ENCODE data around the gene MMP2. TPM values are rescaled to one million over a fixed set of nuclear protein-coding genes. Genes with fewer than 3 reads are reported as not detected.
A peak's percentile ranks its signal among the peaks of the same experiment; 100 is the strongest.

The MMP2 gene
- total RNA-seq, 2 experiments from 2014 or later, result not detected

DNA sequence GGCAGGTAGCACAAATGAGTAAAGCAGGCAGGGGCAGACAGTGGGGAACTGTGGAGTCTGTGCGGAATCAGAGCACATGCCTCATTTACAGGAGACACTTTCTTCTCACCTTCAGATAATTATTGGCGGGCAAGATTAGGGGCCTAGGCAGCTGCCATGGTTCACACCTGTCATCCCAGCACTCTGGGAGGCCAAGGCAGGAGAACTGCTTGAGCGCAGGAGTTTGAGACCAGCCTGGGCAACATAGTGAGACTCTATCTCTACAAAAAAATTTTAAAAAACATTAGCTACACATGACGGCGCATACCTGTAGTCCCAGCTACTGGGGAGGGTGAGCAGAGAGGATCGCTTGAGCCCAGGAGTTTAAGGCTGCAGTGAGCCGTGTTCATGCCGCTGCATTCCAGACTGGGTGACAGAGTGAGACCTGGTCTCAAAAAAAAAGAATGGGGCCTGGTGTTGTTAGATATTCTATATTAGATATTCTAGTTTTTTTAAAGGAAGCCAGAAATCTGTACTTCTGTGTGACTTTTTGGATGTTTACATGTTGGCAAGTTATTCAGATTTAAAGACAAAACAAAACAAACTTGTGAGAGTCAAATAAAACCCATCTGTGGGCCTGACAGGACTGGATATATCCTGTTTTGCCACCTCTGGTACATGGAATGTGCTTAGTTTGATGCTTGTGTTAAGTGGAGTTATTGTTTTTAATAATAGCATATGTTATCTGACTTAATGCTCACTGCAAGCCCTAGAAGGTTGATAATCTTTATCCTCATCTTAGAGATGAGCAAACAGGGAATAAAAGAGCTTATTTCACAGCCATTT, 24.9 kb downstream of the MMP2 start:
- H3K36me3 Mint-ChIP-seq, result no peaks in the 10 kb centered on the region
- ATAC-seq (no peak), DNase-seq (no peak)
- no peak overlapping the region for H3K27ac Mint-ChIP-seq
- CTCF ChIA-PET, result no interaction called here
- peaks cover 11% of the 10 kb centered on the region for H3K4me1 Mint-ChIP-seq
- H3K4me3 Mint-ChIP-seq, result no peak overlapping the region
- no peaks in the 10 kb centered on the region for H3K9me3 Mint-ChIP-seq (ENCODE audit: low read depth)
- H3K27me3 Mint-ChIP-seq, result peaks cover 19% of the 10 kb centered on the region

- no peak for DNase-seq
- no peak overlapping the region for H3K4me3 Mint-ChIP-seq
- peaks cover 8% of the 10 kb centered on the region for H3K4me1 Mint-ChIP-seq
- H3K9me3 Mint-ChIP-seq (ENCODE audit: low read depth), result no peaks in the 10 kb centered on the region
- no peak for ATAC-seq
- peaks cover 32% of the 10 kb centered on the region for H3K27me3 Mint-ChIP-seq
- H3K36me3 Mint-ChIP-seq, result no peaks in the 10 kb centered on the region
- CTCF ChIA-PET, result no interaction called here
- no peak overlapping the region for H3K27ac Mint-ChIP-seq
Observed at GRCh38 chr16:55505333-55506015, 26.5 kb downstream of the MMP2 start.

GRCh38 chr16:55506083-55506482, 27.1 kb downstream of the MMP2 start:
- no peak for DNase-seq
- Mint-ChIP-seq H3K27ac (no peak overlapping the region), H3K27me3 (peaks cover 33% of the 10 kb centered on the region), H3K36me3 (no peaks in the 10 kb centered on the region), H3K4me1 (peaks cover 8% of the 10 kb centered on the region), H3K4me3 (no peak overlapping the region), H3K9me3 (ENCODE audit: low read depth) (no peaks in the 10 kb centered on the region)
- CTCF ChIA-PET, result no interaction called here
- no peak for ATAC-seq

DNA sequence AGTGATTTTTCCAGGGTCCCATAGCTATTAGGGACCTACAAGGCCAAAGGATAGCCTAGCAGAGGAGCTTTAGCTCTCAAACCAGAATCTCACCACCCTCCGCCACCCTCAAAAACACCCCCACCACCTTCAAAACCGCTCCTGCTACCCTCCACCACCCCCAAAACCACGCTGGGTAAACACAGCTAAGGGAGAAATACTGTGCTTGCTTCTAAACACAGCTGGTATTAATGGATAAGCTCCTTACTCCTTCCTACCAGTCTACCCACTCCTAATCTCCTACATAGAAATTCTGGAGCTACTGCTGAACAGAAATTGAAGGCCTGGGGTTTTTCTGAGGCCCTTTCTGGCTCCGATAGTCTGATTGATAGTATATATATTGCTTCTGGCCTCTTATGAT, 27.7 kb downstream of the MMP2 start:
- CTCF ChIA-PET, result no interaction called here
- no peaks in the 10 kb centered on the region for H3K36me3 Mint-ChIP-seq
- no peak for ATAC-seq
- DNase-seq, result no peak
- no peak overlapping the region for H3K27ac Mint-ChIP-seq
- H3K9me3 Mint-ChIP-seq (ENCODE audit: low read depth), result no peaks in the 10 kb centered on the region
- peaks cover 8% of the 10 kb centered on the region for H3K4me1 Mint-ChIP-seq
- H3K4me3 Mint-ChIP-seq, result no peak overlapping the region
- H3K27me3 Mint-ChIP-seq, result peaks cover 31% of the 10 kb centered on the region

DNA sequence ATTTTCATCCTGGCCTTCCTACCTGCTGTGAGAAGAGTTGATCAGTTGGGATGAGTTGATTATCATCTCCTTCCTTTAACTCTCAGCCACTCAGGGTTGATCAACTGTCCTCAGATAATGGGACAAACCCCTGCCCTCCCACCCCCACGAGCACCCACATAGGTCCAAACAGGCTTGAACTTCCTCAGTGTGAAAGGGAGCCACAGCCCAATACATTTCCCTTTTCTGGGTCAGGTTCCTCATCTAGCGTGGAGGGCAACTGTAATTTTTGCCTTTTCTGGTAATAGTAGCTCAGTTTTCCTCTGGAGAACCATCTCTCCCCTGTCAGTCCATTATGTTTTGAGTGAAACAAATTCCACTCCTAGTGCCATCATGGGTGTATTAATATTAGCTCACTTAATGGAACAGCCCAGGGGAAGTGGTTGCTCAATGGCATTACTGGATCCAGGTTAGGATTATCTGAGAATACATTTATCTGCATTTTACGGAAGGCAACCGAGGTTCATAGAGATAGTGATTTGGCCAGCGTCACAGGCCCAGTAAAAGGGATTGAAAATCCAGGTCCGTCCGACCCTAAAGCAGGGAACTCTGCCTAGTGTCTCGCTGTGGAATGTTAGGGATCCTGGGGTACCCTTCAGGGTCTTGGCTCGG, 29.4 kb downstream of the MMP2 start:
- Mint-ChIP-seq H3K9me3 (ENCODE audit: low read depth) (peaks cover 4% of the 10 kb centered on the region), H3K27ac (no peak overlapping the region), H3K4me1 (peaks cover 8% of the 10 kb centered on the region), H3K36me3 (no peaks in the 10 kb centered on the region), H3K27me3 (peaks cover 39% of the 10 kb centered on the region), H3K4me3 (peak overlapping the region; percentile 16)
- DNase-seq (no peak), ATAC-seq (no peak)
- CTCF ChIA-PET, result interaction anchor here (1.0 kb wide), 1 partner anchor 43 kb away, joined by 3 read pairs; no protein-coding TSS in a partner anchor

- Mint-ChIP-seq H3K27ac (no peak within 1 kb of the TSS), H3K4me1 (peaks cover 8% of the 10 kb centered on the region), H3K36me3 (no peaks in the 10 kb centered on the region), H3K4me3 (peak within 1 kb of the TSS; percentile 26), H3K9me3 (ENCODE audit: low read depth) (peaks cover 4% of the 10 kb centered on the region), H3K27me3 (peaks cover 39% of the 10 kb centered on the region)
- peak; percentile 59 for DNase-seq
- CTCF ChIA-PET, result interaction anchor here (1.0 kb wide), 1 partner anchor 44 kb away, joined by 3 read pairs; no protein-coding TSS in a partner anchor
- ATAC-seq, result peak; percentile 60
Observed at GRCh38 chr16:55508941-55509931, 30.2 kb downstream of the MMP2 start, which contains the start of gene LPCAT2. LPCAT2 (plus strand) TSS chr16:55509072; CDS start chr16:55509182, 110 bp downstream.

GRCh38 chr16:55510185-55510805, 31.3 kb downstream of the MMP2 start:
- CTCF ChIA-PET, result no interaction called here
- Mint-ChIP-seq H3K36me3 (no peaks in the 10 kb centered on the region), H3K4me3 (no peak overlapping the region), H3K27me3 (peaks cover 39% of the 10 kb centered on the region), H3K27ac (no peak overlapping the region), H3K4me1 (peaks cover 8% of the 10 kb centered on the region), H3K9me3 (ENCODE audit: low read depth) (peaks cover 4% of the 10 kb centered on the region)
- DNase-seq (no peak), ATAC-seq (no peak)

DNA sequence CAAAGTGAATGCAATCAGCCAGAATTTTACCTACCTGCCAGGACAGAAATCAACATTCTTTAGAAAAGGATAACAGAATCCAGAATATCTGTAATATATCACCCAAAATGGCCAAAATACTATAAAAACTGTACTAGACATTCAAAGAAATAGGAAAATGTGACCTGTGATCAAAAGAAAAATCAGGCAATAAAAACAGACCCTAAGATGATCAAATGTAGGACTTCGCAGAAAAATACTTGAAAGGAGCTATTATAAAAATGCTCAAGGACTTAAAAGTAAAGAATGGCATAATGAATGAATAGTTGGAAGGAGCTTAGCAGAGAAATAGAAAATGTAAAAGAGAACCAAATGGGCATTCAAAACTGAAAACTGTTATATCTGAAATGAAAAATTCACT, 33.9 kb downstream of the MMP2 start:
- no peak overlapping the region for H3K4me3 Mint-ChIP-seq
- CTCF ChIA-PET, result no interaction called here
- H3K4me1 Mint-ChIP-seq, result peaks cover 8% of the 10 kb centered on the region
- no peaks in the 10 kb centered on the region for H3K36me3 Mint-ChIP-seq
- H3K27me3 Mint-ChIP-seq, result peaks cover 30% of the 10 kb centered on the region
- peaks cover 4% of the 10 kb centered on the region for H3K9me3 Mint-ChIP-seq (ENCODE audit: low read depth)
- H3K27ac Mint-ChIP-seq, result no peak overlapping the region
- ATAC-seq (no peak), DNase-seq (no peak)

GRCh38 chr16:55513616-55514015, 34.6 kb downstream of the MMP2 start:
- Mint-ChIP-seq H3K36me3 (no peaks in the 10 kb centered on the region), H3K4me1 (peaks cover 8% of the 10 kb centered on the region), H3K27ac (no peak overlapping the region), H3K9me3 (ENCODE audit: low read depth) (peaks cover 4% of the 10 kb centered on the region), H3K4me3 (no peak overlapping the region), H3K27me3 (peaks cover 27% of the 10 kb centered on the region)
- CTCF ChIA-PET, result no interaction called here
- DNase-seq (no peak), ATAC-seq (no peak)

DNA sequence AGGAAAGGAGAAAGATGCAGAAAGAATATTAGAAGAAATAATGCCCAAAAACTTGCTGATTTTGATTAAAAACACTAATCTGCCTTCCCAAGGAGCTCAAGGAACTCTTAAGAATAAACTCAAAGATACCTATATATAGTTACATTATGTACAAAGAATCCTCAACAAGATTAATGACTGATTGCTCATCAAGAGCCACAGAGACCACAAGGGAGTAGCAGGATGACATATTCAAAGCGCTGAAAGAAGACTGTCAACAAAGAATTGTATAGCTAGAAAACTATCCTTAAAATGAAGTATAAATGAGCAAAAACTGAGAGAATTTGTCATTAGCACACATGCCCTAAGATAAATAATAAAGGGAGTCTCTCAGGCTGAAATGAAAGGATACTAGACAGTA, 36.1 kb downstream of the MMP2 start:
- no peak overlapping the region for H3K27ac Mint-ChIP-seq
- CTCF ChIA-PET, result interaction anchor here (1.1 kb wide), 1 partner anchor 50 kb away, joined by 3 read pairs; no protein-coding TSS in a partner anchor
- no peak for DNase-seq
- H3K27me3 Mint-ChIP-seq, result peaks cover 14% of the 10 kb centered on the region
- no peaks in the 10 kb centered on the region for H3K36me3 Mint-ChIP-seq
- no peak overlapping the region for H3K4me3 Mint-ChIP-seq
- peaks cover 4% of the 10 kb centered on the region for H3K9me3 Mint-ChIP-seq (ENCODE audit: low read depth)
- no peaks in the 10 kb centered on the region for H3K4me1 Mint-ChIP-seq
- ATAC-seq, result no peak

- Mint-ChIP-seq H3K9me3 (ENCODE audit: low read depth) (peaks cover 4% of the 10 kb centered on the region), H3K4me3 (no peak overlapping the region), H3K36me3 (no peaks in the 10 kb centered on the region), H3K27ac (no peak overlapping the region), H3K4me1 (no peaks in the 10 kb centered on the region), H3K27me3 (no peaks in the 10 kb centered on the region)
- no peak for ATAC-seq
- CTCF ChIA-PET, result no interaction called here
- no peak for DNase-seq
Observed at GRCh38 chr16:55521792-55522191, 42.8 kb downstream of the MMP2 start.

- H3K27ac Mint-ChIP-seq, result no peak overlapping the region
- ATAC-seq (no peak), DNase-seq (no peak)
- no peaks in the 10 kb centered on the region for H3K4me1 Mint-ChIP-seq
- peaks cover 6% of the 10 kb centered on the region for H3K27me3 Mint-ChIP-seq
- CTCF ChIA-PET, result no interaction called here
- no peak overlapping the region for H3K4me3 Mint-ChIP-seq
- peaks cover 4% of the 10 kb centered on the region for H3K9me3 Mint-ChIP-seq (ENCODE audit: low read depth)
- H3K36me3 Mint-ChIP-seq, result no peaks in the 10 kb centered on the region
Observed at GRCh38 chr16:55526441-55526840, 47.4 kb downstream of the MMP2 start.

Data from activated CD8-positive, alpha-beta memory T cell treated with anti-CD3 and anti-CD28 coated beads, Interleukin-2, amount 10 ng/mL, durations not matched to agents 7 days and 5 days (primary cell).